HL-60 (cell line): ENCODE measurements around the gene NENF.

Source experiments
- GABPA ChIP-seq: IDR thresholded peaks from 2 replicates; pipeline ENCODE4 v1.6.1; 2012; ENCODE audit warnings: low read depth
- POLR2AphosphoS5 ChIP-seq: IDR thresholded peaks from 2 replicates; pipeline ENCODE4 v1.6.1; 2012; ENCODE audit warnings: low read depth
- SPI1 ChIP-seq: IDR thresholded peaks from 2 replicates; pipeline ENCODE4 v1.6.1; 2012; ENCODE audit warnings: low read depth, mild to moderate bottlenecking, borderline replicate concordance
- TF ChIP-seq, protein P1 (sequence below): IDR thresholded peaks from one replicate; pipeline ENCODE4 v1.5.1; 2011; ENCODE audit warnings: low read length, control low read depth, inconsistent platforms; ENCODE audit not compliant: insufficient read depth
- TF ChIP-seq, protein P2 (sequence below): IDR thresholded peaks from 2 replicates; pipeline ENCODE4 v1.6.1; 2012; ENCODE audit warnings: low read depth; ENCODE audit not compliant: insufficient replicate concordance

DNA sequence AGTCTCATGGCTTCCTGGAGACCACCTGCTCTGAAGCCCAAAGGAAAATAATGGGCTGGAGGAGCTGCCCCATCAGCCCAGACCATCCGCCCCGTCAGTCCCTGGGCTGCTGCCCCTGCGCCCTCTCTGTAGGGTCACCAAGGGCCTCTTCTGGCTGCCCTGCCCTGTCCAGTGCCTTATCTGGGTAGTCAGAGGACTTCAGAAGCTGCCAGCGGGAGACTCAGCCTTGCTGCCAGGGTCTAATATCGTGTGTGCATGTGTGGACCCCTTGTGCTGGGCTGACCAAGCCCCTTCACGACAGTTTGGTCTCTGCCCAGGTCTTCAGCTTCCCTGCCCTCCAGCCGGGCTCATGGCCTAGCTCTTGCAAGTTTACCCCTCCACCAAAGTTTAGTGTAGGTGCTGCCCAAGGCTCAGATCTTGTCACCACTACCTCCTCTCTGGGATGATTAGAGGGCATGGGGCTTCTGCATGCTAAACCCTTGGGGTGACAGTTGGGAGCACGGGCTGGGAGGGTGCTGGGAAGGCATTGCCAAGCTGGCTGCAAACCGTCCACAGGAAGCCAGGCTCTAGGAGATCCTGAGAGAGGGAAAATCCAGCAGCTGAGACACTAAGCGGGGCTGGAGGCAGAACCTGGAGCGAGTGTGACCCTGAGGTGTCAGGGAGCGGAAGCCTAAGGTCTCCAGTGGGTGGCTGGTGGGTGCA lies 20.6 kb downstream of the NENF start:
- TF ChIP-seq, protein P1, sequence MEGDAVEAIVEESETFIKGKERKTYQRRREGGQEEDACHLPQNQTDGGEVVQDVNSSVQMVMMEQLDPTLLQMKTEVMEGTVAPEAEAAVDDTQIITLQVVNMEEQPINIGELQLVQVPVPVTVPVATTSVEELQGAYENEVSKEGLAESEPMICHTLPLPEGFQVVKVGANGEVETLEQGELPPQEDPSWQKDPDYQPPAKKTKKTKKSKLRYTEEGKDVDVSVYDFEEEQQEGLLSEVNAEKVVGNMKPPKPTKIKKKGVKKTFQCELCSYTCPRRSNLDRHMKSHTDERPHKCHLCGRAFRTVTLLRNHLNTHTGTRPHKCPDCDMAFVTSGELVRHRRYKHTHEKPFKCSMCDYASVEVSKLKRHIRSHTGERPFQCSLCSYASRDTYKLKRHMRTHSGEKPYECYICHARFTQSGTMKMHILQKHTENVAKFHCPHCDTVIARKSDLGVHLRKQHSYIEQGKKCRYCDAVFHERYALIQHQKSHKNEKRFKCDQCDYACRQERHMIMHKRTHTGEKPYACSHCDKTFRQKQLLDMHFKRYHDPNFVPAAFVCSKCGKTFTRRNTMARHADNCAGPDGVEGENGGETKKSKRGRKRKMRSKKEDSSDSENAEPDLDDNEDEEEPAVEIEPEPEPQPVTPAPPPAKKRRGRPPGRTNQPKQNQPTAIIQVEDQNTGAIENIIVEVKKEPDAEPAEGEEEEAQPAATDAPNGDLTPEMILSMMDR = no peak
- TF ChIP-seq, protein P2, sequence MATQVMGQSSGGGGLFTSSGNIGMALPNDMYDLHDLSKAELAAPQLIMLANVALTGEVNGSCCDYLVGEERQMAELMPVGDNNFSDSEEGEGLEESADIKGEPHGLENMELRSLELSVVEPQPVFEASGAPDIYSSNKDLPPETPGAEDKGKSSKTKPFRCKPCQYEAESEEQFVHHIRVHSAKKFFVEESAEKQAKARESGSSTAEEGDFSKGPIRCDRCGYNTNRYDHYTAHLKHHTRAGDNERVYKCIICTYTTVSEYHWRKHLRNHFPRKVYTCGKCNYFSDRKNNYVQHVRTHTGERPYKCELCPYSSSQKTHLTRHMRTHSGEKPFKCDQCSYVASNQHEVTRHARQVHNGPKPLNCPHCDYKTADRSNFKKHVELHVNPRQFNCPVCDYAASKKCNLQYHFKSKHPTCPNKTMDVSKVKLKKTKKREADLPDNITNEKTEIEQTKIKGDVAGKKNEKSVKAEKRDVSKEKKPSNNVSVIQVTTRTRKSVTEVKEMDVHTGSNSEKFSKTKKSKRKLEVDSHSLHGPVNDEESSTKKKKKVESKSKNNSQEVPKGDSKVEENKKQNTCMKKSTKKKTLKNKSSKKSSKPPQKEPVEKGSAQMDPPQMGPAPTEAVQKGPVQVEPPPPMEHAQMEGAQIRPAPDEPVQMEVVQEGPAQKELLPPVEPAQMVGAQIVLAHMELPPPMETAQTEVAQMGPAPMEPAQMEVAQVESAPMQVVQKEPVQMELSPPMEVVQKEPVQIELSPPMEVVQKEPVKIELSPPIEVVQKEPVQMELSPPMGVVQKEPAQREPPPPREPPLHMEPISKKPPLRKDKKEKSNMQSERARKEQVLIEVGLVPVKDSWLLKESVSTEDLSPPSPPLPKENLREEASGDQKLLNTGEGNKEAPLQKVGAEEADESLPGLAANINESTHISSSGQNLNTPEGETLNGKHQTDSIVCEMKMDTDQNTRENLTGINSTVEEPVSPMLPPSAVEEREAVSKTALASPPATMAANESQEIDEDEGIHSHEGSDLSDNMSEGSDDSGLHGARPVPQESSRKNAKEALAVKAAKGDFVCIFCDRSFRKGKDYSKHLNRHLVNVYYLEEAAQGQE = no peak
- TF ChIP-seq SPI1 (no peak), POLR2AphosphoS5 (no peak), GABPA (no peak)
